Activated CD4-positive, alpha-beta T cell treated with anti-CD3 and anti-CD28 coated beads for 4 hours (primary cell): Measurements from ENCODE around the gene TSSC4.
A peak's percentile ranks its signal among the peaks of the same experiment; 100 is the strongest.

Experiments used
- DNase-seq, 2 donors: peaks; one replicate each; pipeline ENCODE4 v3.0.0-alpha.2; 2020

TSSC4 gene

DNA sequence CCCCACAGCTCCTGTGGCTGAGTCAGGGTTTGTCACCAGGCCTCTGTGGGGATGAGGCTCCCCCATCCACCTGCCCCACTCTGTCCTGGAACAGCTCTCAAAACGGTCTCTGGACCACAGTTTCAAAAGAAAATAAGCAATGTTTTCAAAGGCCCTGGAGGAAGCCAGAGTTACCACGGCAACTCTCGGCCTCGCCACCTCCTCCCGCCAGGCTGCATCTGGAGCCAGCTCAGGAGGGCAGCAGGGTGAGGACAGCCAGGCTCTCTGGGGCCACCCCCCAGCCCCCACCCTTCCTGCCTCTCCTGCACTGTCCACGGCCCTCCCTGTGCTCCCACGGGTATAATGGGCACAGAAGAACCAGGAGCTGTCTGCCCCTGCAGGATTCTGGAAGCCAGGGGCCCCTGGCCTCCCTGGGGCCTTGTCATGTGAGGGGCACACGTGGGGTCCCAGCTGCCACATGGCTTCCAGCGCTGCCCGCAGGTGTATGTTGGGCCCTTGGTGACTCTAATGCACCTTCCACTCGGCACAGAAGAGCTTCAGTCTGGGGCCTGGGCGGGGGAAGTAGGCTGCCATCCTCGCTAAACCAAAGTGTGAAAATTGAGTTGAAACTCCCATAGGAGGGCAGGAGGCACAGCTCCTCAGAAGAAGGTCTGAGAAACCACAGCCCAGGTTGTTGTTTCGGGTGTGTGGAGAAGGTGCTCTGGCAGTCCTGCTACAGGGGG lies 13.1 kb upstream of the TSSC4 start:
- no peak for DNase-seq

DNA sequence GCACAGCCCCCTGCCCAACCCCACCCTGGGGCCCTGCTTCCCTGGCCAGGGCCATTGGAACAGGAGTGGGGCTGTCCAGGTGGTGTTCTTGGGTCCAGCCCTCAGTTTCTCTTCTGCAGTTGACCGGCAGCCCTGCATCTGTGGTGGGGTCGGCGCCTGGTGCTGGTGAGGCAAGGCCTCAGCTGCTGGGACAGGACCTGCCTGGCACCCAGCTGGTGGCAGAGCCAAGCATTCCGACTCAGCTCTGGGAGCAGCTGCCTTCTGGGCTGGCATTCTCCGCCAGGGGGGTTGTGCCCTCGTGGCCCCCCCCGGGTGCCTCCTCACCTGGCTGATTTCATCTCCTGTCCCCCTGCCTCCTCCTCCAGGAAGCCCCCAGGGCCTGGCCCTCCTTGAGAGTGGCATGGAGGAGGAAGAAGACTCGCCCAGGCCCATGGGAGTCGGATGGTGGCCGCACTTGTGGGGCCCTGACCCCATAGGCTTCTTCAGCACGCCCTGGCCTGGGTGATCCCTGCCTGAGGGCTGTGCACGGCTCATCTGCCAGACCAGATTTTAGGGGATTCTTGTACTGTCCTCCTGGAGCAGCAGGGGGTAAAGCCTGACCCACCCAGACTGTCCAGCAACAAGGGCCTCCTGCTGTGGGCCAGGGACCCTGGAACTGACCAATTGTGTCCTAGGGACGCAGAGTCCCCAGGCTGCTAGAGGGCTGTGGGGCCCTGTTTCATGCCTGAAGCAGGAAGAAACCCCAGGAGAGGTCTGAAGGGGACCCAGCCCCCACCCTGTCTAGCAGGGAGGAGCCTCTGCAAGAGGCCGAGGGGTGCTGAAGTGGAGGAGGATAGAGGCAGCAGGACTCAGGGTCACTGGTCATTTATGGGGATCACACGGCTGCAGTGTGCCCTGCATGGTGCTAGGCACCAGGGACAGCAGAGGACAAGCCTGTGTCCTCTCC lies 11.8 kb upstream of the TSSC4 start:
- DNase-seq: no peak

DNA sequence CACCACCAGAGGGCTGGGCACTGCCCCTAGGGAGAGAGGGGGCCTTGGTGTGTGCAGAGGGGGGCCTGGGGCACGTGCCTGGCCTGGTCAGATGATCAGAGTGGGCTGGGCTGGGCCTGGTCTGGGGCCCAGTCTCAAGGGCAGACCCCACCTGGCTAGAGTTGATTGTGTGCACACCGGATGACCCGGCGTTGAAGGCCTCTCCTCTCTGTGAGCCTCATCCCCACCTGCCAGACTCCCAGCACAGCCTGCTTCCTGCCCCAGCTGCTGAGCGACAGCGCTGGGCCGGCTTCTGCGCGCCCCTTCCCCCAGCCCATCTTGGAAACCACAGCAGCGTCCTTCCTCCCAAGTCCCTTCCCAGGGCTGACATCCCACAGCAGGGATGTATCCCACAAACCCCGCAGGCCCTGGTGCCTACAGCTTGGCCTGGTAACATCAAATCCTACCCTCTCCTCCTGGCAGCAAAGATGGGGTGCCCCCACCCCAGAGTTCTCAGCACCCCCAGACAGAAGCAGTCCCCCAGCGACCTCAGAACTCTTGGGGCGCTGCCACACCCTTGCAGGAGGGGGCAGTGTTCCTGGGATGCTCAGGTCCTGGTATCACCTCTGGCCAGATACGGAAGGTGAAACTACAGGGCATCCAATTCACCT lies 11.0 kb upstream of the TSSC4 start:
- no peak for DNase-seq

DNA sequence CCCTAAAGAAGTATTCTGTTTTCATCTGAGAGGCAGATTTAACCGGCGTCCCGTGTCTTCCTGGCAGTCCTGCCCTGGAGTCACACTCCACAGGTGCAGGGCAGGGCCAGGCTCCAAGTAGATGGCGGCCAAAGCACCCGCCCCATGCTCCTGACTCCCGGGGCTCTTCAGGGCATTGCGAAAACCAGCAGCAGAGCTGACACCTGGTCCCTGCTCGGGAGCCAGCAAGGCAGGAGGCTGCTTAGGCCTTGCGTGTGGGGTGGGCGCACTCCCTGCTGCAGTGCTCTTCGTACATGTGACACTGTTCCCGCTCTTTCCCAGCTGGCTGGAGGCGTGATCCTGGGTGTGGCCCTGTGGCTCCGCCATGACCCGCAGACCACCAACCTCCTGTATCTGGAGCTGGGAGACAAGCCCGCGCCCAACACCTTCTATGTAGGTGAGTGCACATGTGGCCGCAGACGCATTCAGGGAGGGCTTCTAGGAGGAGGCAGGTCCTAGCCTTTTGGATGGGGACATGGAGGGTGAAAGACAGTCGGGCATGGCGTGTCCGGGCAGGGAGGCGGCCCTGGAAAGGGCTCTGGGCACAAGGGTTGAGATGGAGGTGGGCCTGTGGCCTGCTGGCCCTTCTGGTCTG lies 10.3 kb upstream of the TSSC4 start:
- no peak for DNase-seq

DNA sequence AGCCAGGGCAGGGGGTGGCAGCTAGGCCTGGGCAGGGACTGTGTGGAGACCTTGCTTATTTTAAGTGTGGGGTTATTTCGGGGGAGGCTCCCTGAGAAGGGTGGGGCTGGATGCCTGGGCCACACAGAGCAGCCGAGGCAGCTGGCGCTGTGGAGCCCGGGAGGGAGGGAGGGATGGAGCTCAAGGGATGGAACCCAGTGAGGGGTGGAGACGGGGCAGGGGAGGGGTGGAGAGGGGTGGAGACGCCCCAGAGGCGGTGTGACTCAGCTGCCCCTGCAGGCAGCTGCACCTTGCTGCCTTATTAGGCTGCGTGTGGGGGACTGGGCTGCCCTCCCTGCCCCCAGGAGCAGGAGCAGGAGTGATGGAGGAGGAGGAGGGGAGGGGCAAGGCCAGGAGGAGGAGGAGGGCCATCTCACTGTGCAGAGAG lies 9.8 kb upstream of the TSSC4 start:
- no peak for DNase-seq

DNA sequence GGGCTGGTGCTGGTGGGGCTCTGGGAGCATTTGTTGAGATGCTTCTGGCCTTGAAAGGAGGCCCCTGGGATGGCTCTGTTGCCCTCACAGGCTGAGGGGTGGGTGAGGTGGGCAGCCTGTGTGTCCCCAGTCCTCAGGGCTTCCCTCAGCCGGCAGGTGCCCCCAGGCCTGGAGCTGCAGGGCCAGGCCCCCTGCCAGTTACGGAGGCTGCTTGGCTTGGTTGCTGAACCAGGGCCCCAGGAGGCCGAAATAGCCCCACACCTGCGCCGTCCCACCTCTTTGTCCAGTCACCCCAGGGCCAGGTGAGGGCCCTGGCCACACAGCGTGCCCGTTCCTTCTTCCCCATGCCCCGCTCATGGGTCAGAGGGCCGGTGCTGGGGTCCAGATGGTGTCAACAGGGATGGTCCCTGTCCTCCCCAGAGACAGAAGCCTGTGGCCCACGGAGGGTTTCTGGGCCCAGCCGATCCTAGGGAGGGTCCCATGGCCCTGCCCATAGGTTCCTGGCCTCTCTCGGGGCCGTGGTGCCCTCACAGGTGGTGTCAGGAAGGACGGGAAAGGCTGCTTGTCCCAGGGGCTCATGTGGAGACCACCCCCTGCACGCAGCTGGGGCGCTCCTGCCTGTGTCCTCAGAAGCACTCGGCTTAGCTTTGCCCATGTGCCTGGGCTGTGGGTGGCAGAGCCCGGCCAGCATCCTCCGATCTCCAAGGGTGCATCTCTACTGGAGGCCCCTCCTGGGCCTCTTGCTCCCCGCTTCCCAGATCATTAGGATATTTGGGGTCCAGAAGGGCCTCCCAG lies 9.2 kb upstream of the TSSC4 start:
- DNase-seq: no peak

DNA sequence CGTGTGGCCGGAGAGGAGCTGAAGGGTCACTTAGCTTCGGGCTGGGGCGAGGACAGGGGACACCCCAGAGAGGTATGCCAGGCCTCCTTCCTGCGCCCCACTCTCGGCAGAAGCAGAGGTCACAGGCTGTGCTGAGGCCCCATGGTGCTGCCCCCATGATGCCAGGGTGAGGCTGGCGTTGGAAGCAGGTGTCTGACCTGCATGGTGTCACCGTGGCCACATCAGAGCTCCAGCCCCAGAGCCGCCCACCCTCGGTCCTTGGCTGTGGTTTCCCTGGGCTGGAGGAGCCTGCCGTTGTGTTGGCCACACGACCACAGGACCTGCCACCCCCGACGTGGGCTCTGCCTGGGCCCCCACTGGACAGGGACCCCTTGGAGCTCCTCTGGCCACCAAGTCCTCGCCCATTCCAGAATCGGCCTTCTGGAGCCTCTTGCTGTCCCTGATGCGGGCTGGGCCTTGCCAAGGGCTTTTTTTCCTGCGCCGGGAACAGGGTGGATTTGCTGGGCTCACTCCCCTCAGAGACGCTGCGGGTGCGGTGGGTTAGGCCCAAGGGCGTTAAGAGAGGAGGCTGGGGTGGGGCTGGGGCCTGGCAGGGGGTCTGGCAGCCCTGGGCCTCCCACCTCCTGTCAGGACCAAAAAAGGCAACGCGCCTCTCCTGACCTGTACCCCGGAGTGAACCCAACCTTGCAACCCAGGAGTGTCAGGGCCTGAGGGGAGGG lies 8.2 kb upstream of the TSSC4 start:
- no peak for DNase-seq

DNA sequence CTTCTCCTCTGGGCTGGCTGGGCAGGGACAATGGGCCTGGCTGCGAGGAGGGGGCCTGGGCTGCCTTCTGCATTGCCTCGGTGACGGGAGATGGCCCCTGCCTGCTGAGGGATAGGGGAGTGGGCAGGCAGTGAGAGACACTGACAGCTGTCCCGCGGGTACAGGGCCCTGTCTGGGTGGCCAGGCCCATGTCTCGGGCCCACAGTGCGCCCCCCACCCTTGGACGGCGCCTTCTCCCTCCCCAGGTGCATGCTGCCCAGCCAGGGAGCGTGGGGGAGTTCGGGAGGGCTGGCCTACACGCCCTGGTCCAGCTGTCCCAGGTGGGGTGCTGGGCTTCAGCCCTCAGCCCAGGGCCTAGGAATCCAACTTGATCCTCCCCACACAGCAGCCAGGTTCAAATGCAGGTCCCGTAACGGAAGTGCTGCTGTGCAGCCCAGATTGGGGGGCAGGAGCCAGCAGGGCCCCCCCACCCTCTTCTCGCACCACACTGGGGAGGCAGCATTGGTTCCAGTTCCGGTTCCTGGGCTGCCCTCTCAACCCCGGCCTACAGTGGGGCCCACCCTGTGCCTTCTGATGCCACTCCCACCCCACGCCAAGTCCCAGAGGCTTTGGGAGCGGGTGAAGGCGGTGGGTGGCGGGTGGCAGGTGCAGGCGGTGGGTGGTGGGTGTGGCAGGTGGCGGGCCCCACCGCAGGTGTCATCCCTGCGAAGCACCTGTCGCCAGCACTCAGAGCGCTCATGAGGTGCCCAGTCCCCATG lies 7.3 kb upstream of the TSSC4 start:
- no peak for DNase-seq

DNA sequence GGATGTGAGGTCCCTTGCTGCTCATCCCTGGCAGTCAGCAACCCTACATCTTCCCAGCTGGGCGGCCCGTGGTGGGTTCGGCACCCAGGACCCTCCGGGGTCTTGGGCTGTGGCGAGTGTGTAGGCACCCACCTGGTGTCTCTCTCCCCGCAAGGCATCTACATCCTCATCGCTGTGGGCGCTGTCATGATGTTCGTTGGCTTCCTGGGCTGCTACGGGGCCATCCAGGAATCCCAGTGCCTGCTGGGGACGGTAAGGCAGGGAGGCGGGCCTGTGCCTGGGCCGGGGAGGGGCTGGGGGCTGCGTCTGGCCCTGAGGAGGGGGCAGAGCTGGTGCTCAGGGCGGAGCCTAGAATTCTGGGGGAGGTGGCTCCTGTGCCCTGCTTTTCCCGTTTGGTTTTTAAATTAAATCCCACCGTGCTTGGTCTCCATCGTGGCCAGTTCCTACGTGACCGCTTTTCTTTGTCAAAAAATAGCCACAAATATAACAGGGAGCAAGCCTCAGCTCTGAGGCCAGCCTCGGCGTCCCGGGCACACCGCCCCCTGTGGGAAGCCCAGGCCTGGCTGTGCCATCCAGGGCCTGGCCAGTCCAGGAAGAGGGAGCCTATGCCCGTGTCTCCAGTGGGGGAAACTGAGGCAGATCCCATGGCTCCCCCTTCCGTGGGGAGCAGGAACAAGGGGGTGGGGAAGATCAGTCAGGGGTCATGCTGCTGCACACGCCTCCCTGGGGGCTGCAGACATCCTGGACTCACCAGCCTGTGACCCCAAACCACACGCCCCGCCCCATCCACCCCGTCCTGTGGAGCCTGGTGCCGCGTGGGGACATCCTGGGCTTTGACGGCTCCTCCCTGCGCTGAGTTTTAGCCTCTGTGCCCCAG lies 6.4 kb upstream of the TSSC4 start:
- DNase-seq: no peak

DNA sequence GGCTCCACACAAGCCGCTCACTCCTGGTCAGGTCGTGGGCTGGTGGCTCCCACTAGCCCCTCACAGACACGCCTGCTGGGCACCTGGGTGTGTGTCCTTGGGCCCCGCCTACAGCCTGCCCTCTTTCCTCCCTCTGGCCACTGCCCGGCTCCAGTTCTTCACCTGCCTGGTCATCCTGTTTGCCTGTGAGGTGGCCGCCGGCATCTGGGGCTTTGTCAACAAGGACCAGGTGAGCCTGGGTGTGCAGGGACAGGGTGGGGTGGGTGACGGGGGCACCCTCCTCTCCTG lies 5.8 kb upstream of the TSSC4 start:
- DNase-seq: no peak

DNA sequence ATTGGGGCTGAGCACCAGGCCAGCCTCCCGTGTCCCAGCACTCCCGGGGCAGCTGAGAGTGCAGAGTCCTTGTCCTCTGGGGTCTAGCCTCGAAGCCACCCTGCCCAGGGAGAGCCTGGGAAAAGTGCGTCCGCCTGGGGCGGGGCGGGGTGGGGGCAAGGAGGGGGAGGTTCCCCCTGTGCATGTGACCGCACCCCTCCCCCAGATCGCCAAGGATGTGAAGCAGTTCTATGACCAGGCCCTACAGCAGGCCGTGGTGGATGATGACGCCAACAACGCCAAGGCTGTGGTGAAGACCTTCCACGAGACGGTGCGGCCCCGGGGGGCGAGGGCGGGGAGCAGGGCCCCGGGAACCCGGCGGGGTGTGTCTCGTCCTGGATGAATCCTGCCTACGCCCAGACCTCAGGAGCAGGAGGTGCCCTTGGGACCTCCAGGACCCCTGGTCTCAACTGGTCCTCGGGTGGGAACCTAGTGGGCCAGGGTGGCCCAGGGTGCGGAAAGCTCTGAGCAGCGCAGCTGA lies 5.3 kb upstream of the TSSC4 start:
- DNase-seq: no peak

DNA sequence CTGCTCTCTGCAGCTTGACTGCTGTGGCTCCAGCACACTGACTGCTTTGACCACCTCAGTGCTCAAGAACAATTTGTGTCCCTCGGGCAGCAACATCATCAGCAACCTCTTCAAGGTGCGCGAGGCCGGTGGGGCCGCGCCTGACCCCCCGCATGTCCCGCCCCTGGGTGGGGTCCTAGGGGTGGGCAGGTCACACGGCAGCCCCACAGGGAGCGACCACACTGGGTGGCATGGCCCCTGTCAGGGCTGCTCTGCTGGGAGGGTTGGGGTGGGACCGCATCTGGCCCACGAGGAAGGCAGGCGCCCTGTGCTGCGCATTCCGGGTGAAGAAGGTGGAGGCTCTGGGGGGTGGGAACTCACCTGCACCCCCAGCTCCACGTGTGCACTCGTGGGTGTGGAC lies 4.7 kb upstream of the TSSC4 start:
- DNase-seq: no peak

DNA sequence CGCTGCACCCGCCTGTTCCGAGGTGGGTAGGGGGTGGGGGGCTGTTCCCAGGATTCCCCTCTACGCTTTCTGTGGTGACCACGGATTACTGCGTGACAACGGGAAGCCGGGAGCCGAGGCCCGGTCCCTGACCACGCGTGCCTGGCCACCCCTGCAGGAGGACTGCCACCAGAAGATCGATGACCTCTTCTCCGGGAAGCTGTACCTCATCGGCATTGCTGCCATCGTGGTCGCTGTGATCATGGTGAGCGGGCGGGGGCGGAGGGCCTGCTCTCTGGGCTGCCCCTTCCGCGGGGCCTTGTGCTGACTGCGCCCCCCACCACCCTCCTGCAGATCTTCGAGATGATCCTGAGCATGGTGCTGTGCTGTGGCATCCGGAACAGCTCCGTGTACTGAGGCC lies 4.1 kb upstream of the TSSC4 start:
- no peak for DNase-seq

DNA sequence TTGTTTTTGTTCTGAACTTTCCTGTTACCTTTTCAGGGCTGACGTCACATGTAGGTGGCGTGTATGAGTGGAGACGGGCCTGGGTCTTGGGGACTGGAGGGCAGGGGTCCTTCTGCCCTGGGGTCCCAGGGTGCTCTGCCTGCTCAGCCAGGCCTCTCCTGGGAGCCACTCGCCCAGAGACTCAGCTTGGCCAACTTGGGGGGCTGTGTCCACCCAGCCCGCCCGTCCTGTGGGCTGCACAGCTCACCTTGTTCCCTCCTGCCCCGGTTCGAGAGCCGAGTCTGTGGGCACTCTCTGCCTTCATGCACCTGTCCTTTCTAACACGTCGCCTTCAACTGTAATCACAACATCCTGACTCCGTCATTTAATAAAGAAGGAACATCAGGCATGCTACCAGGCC lies 3.5 kb upstream of the TSSC4 start:
- DNase-seq: no peak

DNA sequence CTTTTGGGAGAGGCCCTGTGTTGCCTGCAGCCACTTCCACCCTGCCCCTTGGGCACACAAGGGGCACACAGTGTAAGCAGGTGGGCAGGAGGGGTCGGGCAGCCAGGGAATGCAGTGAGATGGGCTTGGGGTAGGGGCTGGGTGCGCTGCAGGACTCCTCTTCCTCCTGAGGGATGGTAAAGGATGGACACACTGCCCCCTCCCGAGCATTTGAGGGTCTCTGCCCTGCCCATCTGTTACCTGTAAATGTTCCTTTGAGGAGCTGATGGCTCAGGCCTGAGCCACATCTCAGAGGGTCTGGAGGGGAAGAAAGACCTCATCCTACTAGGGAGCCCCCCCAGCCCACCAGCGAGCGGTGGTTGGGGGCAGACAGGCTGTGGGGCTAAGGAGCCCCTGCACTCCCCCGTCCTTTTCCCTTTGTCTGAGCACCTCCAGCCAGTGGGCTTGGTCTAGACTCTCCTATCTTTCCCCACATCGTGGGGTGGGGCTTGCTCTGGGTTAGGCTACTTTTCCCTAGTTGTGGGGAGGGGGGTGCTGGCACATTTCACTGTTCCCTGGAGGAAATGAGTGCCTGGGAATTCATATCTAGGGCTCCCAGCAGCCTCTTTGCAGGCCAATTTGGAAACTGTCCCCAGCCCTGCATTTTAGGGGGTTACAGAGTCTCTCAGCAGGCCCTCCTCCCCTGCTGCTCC lies 1.7 kb upstream of the TSSC4 start:
- no peak for DNase-seq

DNA sequence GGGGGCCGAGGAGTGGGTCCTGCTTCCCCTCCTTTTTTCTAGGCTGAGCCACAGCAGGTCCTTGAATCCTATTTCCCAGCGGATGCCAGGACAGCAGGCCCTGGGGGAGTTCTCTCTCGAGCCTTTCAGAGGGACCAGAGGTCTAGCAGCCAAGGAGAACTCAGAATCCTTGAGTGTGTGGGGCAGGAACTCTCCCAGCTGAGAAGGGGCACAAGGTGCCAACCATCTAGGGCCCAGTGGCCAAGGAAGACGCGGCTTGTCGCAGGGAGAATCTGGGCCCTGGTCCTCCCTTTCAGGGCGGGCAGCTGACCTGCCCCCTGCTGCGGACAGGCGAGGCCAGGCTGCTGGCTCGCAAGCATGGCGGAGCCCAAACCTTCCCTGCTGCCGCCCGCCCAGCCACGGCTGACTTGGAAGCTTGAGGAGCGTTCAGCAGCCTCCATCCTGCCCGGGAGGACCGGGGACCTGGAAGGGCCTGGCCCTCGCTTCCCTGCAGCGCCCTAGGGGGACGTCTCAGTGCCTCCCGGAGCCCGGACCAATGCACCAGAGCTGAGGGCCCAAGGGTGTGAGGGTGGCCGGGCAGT lies 972 bp upstream of the TSSC4 start:
- DNase-seq: peak; percentile 17 to 30

DNA sequence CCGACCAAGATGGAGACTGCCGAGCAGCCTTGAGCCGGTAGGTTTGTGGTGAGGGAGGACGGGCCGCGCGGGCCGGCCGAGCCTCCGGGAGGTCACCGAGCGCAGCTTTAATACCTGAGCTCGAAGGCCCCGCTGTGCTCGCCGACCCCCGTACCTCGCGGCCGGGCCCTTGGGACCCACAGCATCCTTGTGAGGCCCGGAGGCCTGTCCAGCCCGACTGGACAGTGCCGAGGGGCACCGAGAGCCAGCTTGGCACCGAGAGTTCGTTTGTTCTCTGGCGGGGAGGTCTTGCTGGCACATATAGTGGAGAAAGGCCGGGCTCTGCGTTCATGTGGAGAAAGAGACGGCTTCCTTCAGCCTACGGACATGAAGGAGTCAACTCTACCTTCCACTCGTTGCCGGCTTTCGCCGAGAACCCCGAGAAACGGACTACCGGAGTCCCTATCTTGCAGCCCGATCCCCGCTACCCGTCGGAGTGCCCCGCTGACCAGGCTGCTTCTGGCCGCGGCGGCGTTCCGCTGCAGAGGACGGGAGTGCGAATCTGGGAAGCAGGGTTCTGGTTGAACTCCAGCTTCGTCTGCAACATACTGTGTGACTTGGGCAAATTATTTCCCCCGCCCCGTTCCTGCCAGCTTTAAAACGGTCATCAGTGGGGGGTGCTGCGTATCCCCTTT lies 349 bp downstream of the TSSC4 start:
- no peak for DNase-seq

DNA sequence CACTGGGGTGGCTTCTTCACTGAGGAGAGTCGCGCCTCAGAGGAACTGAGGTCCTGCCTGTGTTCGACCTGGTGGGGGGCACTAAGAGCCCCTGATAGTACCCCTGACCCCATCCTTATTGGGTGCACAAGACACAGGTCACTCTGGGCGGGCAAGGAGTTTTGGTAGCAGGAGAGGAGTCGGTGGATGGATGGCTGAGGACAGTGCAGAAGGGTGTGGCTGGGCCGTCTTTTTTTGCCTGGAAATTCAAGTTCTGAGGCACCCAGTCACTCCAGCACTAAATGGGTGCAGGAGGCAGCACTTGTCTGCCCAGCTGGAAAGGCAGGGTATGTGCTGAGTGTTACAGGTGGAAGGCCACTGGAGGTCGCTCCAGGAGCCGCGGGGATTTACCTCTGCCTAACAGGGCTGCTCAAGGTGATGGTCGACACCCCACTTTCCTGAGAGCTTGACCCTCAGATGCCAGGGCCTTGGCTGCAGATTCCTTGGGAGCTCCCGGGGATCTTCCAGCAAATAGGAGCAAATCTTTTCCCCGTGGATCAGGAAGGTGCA lies 960 bp downstream of the TSSC4 start:
- DNase-seq: no peak
